ENCODE measurements around the gene TRIP10. TPM values are rescaled to one million over a fixed set of nuclear protein-coding genes. Genes with fewer than 3 reads are reported as not detected.

Gene TRIP10
- total and polyA plus RNA-seq, 2 of the 8 experiments (the other 6 are each of a cell fraction or from before 2014, with no cell fraction given): 27.8 to 69.5 TPM

GRCh38 chr19:6709549-6709948, 29.9 kb upstream of the TRIP10 start:
- H3K23ac ChIP-seq (ENCODE audit: insufficient read length): no peak overlapping the region
- WGBS, 2 experiments (ENCODE audit: extremely low coverage in 1 of 2, insufficient coverage in 1 of 2, insufficient read length in 1 of 2, insufficient replicate concordance in 2 of 2, low coverage in 1 of 2, low lambda C conversion rate in 2 of 2, missing lambda C conversion rate in 1 of 2): 66% methylated on average over 14 of the region's 14 CpGs; no CpG with 5 or more reads in 1 of the 2 experiments
- no peak overlapping the region for H2BK20ac ChIP-seq (ENCODE audit: low read length)
- TF ChIP-seq NANOG (IDR thresholded peaks at IDR 0.05; ENCODE audit: insufficient read depth, low read depth, low read length, poor library complexity, severe bottlenecking) (no peak), ZNF274 (IDR thresholded peaks at IDR 0.05; ENCODE audit: borderline replicate concordance, extremely low read depth, low read length) (no peak)
- no peak overlapping the region for H3K9ac ChIP-seq (replicated peaks in 1 of 4; ENCODE audit: extremely low read depth in 1 of 4, low read depth in 3 of 4, low read length in 3 of 4)
- H2AFZ ChIP-seq (ENCODE audit: low read length): no peak overlapping the region
- no peaks in the 10 kb centered on the region for H3K36me3 ChIP-seq (ENCODE audit: control insufficient read depth in 2 of 4, insufficient read depth in 4 of 4, low read length in 3 of 4)
- H3K4me2 ChIP-seq (ENCODE audit: insufficient read depth in 1 of 2, low read depth in 2 of 2, low read length in 2 of 2): peak overlapping the region; percentile 49 to 75; a peak in 3 of 4 replicates
- no peak overlapping the region for H2BK120ac ChIP-seq (replicated peaks; ENCODE audit: low read depth, low read length)
- H3K27ac ChIP-seq (ENCODE audit: low read depth, low read length): no peak overlapping the region
- H2BK12ac ChIP-seq (ENCODE audit: low read depth, low read length): no peak overlapping the region
- H4K8ac ChIP-seq (ENCODE audit: extremely low read depth, insufficient read depth, low read length): no peak overlapping the region
- H3K4ac ChIP-seq (replicated peaks; ENCODE audit: insufficient read length, low read depth, low read length): no peak overlapping the region
- H3K4me3 ChIP-seq (ENCODE audit: extremely low read depth in 1 of 4, insufficient read depth in 2 of 4, low read depth in 3 of 4, low read length in 4 of 4): peak overlapping the region in 1 of 4 experiments; percentile 58; a peak in 2 of 8 replicates
- H3K23me2 ChIP-seq (ENCODE audit: low read depth, low read length): peaks cover 9% of the 10 kb centered on the region
- no peak overlapping the region for H3K14ac ChIP-seq (ENCODE audit: insufficient read length)
- FAIRE-seq (no peak), DNase-seq (ENCODE audit: low read depth in 1 of 2, low spot score in 2 of 2) (no peak)
- ChIA-PET POLR2A (ENCODE audit: partially characterized antibody) (no interaction called here), CTCF (ENCODE audit: partially characterized antibody) (interaction anchor here (1.4 kb wide), 1 partner anchor 39 kb away, joined by 3 read pairs; the partner anchor contains the start of gene TNFSF14)
- H4K20me1 ChIP-seq (replicated peaks in 1 of 2; ENCODE audit: control insufficient read depth in 1 of 2, insufficient read depth in 2 of 2, low read length in 2 of 2): no peaks in the 10 kb centered on the region
- no peak overlapping the region for H3K56ac ChIP-seq (replicated peaks; ENCODE audit: insufficient read length, low read depth, low read length)
- no peak overlapping the region for H4K5ac ChIP-seq (ENCODE audit: insufficient read length, low read depth, low read length)
- H3K9me3 ChIP-seq (ENCODE audit: insufficient read depth in 2 of 2, low read depth in 1 of 2, low read length in 1 of 2): no peaks in the 10 kb centered on the region
- H3K79me2 ChIP-seq (ENCODE audit: control insufficient read depth in 1 of 2, insufficient read depth in 2 of 2, low read length in 2 of 2): no peaks in the 10 kb centered on the region
- peaks cover 0 to 22% (median 18%) of the 10 kb centered on the region in 4 experiments; a peak in 6 of 7 replicates for H3K27me3 ChIP-seq (replicated peaks in 1 of 4; ENCODE audit: control insufficient read depth in 3 of 4, extremely low read depth in 1 of 4, insufficient read depth in 3 of 4, low read length in 3 of 4)
- no peak overlapping the region for H2AK5ac ChIP-seq (ENCODE audit: low read depth, low read length)
- H3K18ac ChIP-seq (ENCODE audit: extremely low read depth, low read length): no peak overlapping the region
- no peak overlapping the region for H2BK5ac ChIP-seq (ENCODE audit: low read depth, low read length)
- H3K79me1 ChIP-seq (ENCODE audit: low read depth, low read length): no peaks in the 10 kb centered on the region
- H2BK15ac ChIP-seq (ENCODE audit: low read length): no peak overlapping the region
- H3K4me1 ChIP-seq (replicated peaks in 1 of 4; ENCODE audit: control insufficient read depth in 3 of 4, insufficient read depth in 4 of 4, low read length in 3 of 4): peaks cover 0 to 12% (median 2%) of the 10 kb centered on the region in 4 experiments; a peak in 4 of 7 replicates
- no peak overlapping the region for H4K91ac ChIP-seq (replicated peaks; ENCODE audit: insufficient read length, low read length)
